Endometrial microvascular endothelial cells (primary cell): ENCODE data around the gene ABCC6. TPM values are rescaled to one million over a fixed set of nuclear protein-coding genes. Genes with fewer than 3 reads are reported as not detected.
"Not testable (repeated sequence)": the region's sequence is repeated elsewhere in the genome, so short reads cannot be mapped to it uniquely, and the experiment has no call there.

Experiments
- in situ Hi-C: cut with HindIII; loops from 2 replicates; pipeline ENCODE4 v1.10.0; 2017; ENCODE audit warnings: low sequenced_read_pairs, low pct_unique_long_range_greater_than_20kb; ENCODE audit errors: inconsistent ontology term
- total RNA-seq: library from RNA; depleted of rRNA; stranded (reverse); fragments of >200 nt; gene quantifications from one replicate; pipeline ENCODE4 v1.2.3, GENCODE V29; 2015; ENCODE audit errors: inconsistent ontology term

The ABCC6 gene
- total RNA-seq, 1 donor from 2014 or later: not detected

GRCh38 chr16:16167927-16168326 lies 55.4 kb downstream of the ABCC6 start:
- in situ Hi-C loops: no loop called here

DNA sequence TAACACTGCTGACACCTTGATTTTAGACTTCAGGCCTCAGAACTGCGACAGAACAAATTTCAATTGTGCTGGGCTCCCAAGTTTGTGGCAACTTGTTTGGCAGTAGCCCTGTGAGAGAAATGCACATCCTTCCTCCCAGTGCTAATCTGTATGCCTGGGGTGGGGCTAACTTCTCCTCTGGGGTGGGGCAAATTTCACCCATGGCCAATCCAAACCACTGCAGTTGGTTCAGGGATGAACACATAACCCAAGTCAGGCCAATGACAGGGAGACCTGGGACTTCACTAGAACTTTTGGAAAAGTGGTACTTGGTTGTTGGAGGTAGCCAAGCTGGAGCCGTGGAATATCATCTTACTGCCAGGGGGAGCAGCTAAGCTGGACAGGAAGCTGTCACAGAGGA lies 56.3 kb downstream of the ABCC6 start:
- in situ Hi-C loops: no loop called here

- in situ Hi-C loops: no loop called here
Observed at GRCh38 chr16:16166085-16166484, 57.2 kb downstream of the ABCC6 start.

DNA sequence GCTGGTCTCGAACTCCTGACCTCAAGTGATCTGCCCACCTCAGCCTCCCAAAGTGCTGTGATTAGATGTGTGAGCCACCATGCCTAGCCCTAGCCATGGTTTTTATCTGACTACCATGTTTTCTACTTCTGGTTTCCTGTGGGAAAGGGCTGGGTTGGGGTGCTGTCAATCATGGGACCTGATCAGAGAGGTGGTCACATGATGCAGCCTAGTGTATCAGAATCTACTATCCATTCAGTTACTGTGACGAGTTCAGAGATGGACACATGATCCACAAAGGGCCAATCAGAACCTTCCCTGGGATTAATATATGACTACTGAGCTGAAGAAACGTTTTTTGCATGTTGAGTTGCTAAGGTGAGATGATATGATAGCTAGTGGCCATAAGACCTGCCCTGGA lies 59.1 kb downstream of the ABCC6 start:
- in situ Hi-C loops: no loop called here

DNA sequence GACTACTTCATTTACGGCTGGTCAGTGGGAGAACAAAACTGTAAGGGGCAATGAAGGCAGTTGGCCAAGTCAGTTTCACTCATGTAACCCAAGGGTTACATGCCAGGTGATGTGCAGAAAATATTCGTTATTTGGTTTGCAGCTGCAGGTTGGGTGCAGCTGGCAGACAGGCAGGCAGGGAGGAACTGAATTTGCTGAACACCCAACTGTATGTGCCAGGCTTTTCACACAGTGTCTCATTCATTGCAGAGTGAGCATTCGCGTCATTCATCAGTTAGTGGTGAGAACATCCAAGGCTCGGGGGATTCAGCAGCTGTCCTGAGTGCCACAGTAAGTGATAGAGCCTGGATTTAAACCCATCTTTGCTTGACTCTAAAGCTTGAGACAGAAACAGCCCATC lies 59.7 kb downstream of the ABCC6 start:
- in situ Hi-C loops: no loop called here

DNA sequence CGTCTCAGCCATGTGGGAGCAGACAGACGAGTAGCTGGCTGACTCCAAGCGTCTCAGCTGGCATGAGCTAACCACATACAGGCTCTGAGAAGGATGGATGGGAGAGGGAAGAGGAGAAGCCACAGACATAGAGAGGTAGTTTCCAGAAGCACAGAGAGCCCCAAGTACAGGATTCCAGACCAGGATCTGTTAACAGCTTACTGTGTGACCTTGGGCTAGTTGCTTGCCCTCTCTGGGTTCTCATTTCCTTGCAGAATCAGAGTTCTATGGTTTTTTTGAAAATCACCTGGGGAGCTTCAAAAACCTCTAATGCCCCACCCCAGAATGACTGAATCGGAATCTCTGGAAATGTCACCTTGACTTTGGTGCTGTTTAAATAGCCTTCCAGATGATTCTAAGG lies 60.2 kb downstream of the ABCC6 start:
- in situ Hi-C loops: no loop called here

DNA sequence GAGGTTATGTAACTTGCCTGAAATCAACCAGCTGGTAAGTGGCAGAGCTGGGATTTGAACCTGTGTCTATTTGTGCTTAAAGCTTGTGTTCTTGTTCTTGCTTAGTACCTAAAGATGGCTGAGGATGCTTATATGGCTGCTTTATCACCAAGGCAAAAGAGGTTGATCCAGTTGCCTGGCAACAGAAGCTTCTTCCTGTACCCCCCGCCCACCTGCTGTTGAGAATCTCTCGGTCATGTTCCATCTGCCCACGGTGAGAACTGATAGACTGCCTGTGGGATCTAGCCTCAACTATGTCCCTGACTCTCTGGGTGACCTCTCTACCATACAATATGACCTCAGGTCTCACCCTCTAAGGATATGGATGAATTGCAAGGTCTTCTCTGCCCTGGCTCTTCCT lies 60.7 kb downstream of the ABCC6 start:
- in situ Hi-C loops: no loop called here

DNA sequence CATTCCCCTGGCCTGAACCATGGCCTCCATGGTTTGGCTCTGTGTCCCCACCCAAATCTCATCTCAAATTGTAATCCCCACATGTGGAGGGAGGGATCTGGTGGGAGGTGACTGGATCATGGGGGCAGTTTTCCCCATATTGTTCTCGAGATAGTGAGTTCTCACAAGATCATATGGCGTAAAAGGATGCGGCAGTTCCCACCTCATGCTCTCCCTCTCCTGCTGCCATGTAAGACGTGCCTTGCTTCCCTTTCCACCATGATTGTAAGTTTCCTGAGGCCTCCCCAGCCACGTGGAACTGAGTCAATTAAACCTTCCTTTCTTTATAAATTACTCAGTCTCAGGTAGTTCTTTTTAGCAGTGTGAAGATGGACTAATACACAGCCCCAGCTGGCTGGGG lies 61.5 kb downstream of the ABCC6 start:
- in situ Hi-C loops: not testable (repeated sequence)

DNA sequence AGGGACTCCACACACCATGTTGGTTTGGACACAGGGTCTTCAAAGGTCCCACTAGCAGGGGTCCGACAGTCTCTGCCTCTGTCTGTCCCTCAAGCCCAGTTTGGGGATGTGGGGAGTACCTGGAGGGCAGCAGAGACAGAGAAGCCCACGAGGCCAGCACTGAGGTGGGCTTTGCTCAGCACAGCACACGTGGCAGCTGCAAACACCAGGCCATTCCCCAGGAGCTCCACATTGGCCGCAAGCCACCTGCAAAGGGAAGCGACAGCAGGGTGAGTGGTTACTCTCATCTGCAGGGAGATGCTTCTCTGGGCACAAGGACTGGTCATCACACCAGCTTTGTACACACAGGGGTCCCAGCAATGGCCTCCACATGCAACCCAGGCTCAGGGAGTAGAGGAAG lies 62.0 kb downstream of the ABCC6 start:
- in situ Hi-C loops: no loop called here

- in situ Hi-C loops: no loop called here
Observed at GRCh38 chr16:16159662-16160061, 63.6 kb downstream of the ABCC6 start.

GRCh38 chr16:16158741-16159374 lies 64.4 kb downstream of the ABCC6 start:
- in situ Hi-C loops: no loop called here

DNA sequence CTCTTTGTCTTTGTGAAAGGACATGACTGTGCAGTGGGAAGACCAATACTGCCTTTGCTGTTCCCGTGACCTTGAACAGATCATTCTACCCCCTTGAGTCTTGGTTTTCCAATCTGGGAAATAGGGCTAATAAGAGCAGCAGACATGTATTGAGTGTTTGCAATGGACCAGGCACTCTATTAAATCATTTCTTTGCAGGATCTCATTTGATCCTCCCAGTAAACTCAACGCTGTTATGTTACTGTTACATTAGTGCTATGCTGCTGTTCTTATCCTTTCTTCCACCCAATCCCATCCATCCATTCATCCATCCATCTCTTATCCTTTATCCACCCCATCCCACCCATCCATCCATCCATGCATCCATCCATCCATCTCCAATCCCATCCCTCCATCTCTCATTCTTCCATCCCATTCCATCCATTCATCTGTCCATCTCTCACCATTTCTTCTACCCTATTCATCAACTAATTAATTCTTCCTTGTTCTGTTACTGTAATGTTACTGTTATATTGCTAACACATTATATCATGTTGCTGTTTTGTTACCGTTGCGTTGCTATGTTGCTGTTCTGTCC lies 65.1 kb downstream of the ABCC6 start:
- in situ Hi-C loops: no loop called here

DNA sequence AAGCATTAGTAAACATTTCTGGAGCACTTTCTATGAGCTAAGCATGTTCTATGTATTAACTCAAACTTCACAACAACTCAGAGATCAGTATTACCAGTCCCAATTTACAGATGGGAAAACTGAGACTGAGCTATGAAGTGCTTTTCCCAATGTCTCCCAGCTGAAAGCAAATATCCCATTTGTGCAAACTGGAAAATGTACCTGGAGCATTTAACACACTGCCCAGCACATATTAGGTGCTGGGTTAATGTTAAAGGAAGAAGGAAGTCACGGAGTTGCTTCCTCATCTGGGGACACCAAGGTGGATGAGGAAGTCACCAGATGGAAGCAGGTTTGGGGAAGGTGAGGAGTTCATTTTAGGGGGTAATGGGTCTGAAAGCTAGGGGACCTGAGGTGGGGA lies 66.1 kb downstream of the ABCC6 start:
- in situ Hi-C loops: no loop called here

- in situ Hi-C loops: no loop called here
Observed at GRCh38 chr16:16155234-16155633, 68.1 kb downstream of the ABCC6 start.

DNA sequence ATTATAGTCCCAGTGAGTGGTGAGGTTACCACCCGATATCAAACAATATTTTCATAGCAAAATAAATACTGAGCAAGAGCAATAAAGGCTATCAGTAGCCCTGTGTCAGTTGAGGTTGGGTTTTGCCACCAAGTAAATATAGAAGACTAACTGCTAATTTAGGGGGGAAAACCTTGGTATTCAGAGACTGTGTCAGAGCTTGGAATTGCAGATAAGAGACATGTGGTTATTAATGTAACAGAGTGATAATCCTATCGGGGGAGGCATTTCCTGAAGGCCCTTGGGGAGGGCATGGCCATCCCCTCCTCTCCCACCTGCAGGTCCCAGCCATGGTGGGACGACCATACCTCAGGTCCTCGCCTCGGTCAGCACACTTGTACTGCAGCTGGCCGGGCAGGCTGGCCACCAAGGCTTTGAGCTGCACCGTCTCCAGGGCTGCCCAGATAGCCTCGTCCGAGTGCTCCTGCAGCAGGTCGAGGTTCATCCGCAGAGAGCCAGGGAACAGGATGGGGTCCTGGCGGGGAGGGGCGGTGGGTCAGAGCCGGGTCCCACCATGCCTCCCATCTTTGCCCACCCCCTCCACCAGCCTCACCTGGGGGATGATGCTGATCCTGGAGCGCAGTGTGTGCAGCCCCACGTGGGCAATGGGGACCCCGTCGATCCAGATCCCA lies 68.9 kb downstream of the ABCC6 start:
- in situ Hi-C loops: no loop called here

DNA sequence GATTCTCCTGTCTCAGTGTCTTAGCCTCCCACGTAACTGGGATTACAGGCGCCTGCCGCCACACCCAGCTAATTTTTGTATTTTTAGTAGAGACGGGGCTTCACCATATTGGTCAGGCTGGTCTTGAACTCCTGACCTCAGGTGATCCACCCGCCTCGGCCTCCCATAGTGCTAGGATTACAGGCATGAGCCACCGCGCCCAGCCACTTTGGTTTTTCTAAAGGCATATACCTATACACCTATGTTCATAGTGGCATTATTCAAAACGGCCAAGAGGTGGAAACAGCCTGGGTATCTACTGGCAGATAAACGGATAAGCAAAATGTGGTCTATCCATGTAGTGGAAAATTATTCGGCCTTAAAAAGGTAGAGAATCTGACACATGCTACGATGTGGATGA lies 70.3 kb downstream of the ABCC6 start:
- in situ Hi-C loops: not testable (repeated sequence)

DNA sequence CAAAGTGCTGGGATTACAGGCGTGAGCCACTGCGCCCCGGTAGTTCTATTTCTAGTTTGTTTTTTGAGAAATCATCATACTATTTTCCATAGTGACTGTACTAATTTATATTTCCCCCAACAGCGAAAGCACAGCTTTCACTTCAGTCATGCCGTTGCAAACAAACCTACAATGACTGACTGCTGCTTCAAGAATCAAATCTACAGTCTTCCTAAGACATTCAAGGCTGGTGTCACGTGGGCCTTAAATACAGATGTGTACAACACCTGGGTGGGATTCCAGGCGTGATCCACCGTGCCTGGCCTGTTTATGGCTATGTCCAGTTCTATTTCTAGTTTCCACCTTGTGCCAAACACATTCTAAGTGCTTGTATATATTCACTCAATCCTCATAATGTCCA lies 72.0 kb downstream of the ABCC6 start:
- in situ Hi-C loops: no loop called here

DNA sequence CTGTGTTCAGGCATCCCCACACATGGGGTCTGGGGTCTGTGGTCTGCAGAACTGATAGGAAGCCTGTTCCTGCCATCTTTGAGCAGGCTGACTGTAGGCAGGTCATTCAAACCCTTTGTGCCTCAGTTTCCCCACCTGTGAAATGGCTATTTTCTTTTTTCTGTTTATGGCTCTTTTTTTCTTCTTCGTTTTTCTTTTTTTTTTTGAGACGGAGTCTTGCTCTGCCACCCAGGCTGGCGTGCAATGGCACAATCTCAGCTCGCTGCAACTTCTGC lies 72.5 kb downstream of the ABCC6 start:
- in situ Hi-C loops: no loop called here

- in situ Hi-C loops: no loop called here
Observed at GRCh38 chr16:16150117-16150877, 73.0 kb downstream of the ABCC6 start.

- in situ Hi-C loops: no loop called here
Observed at GRCh38 chr16:16149710-16150116, 73.6 kb downstream of the ABCC6 start.
